H1 (cell line): ENCODE measurements around the gene P2RX1. TPM values are rescaled to one million over a fixed set of nuclear protein-coding genes. Genes with fewer than 3 reads are reported as not detected.
A peak's percentile ranks its signal among the peaks of the same experiment; 100 is the strongest.

ENCODE experiments used
- CTCF ChIA-PET: fragments of 300-600 bp; sonication (Branson Sonifier 250); formaldehyde crosslinking; loops from one replicate; lab custom pipeline; 2021; ENCODE audit not compliant: partially characterized antibody; lab: Charles Lee
- POLR2A ChIA-PET: fragments of 300-600 bp; sonication (Branson Sonifier 250); formaldehyde crosslinking; loops from one replicate; lab custom pipeline; 2021; ENCODE audit warnings: inconsistent platforms; ENCODE audit not compliant: partially characterized antibody; lab: Charles Lee
- DNase-seq, 2 experiments: peaks; one replicate each; pipeline versions ENCODE4 v3.0.0 to v3.0.0-alpha.2; 2010 to 2022; ENCODE audit warnings: low spot score in 2 of 2, low read depth in 1 of 2, mixed read lengths in 1 of 2
- FAIRE-seq: peaks from 2 replicates; lab custom pipeline; 2011; peaks lifted over from hg19 to GRCh38; lab: Jason Lieb, UNC
- H2AFZ ChIP-seq: 2 replicates; pipeline ENCODE4 v1.8.1; 2012; ENCODE audit warnings: low read length, inconsistent platforms
- H2AK5ac ChIP-seq: 2 replicates; pipeline ENCODE4 v1.6.1; 2013; ENCODE audit warnings: low read depth, low read length
- H2BK120ac ChIP-seq: replicated peaks from 2 replicates; pipeline ENCODE3; 2013; ENCODE audit warnings: low read depth, low read length, inconsistent platforms
- H2BK12ac ChIP-seq: 2 replicates; pipeline ENCODE4 v1.6.1; 2013; ENCODE audit warnings: low read depth, low read length
- H2BK15ac ChIP-seq: 2 replicates; pipeline ENCODE4 v1.6.1; 2013; ENCODE audit warnings: low read length
- H2BK20ac ChIP-seq: 2 replicates; pipeline ENCODE4 v1.6.1; 2013; ENCODE audit warnings: low read length
- H2BK5ac ChIP-seq: 2 replicates; pipeline ENCODE4 v1.6.1; 2013; ENCODE audit warnings: low read depth, low read length
- H3K14ac ChIP-seq: 2 replicates; pipeline ENCODE4 v1.6.1; 2013; ENCODE audit warnings: inconsistent platforms; ENCODE audit not compliant: insufficient read length
- H3K18ac ChIP-seq: 2 replicates; pipeline ENCODE4 v1.6.1; 2013; ENCODE audit warnings: low read length; ENCODE audit errors: extremely low read depth
- H3K23ac ChIP-seq: 2 replicates; pipeline ENCODE4 v1.6.1; 2013; ENCODE audit warnings: inconsistent platforms; ENCODE audit not compliant: insufficient read length
- H3K23me2 ChIP-seq: 2 replicates; pipeline ENCODE4 v1.6.1; 2013; ENCODE audit warnings: low read depth, low read length
- H3K27ac ChIP-seq: 2 replicates; pipeline ENCODE4 v1.6.1; 2011; ENCODE audit warnings: low read depth, low read length, inconsistent platforms
- H3K27me3 ChIP-seq, 4 experiments: replicated peaks in 1 of 4; 1 replicate in 1 of 4; 2 replicates in 3 of 4; pipeline versions ENCODE4 v1.6.1 to v1.8.1; 2011 to 2013; ENCODE audit warnings: low read length in 3 of 4, mild to moderate bottlenecking in 3 of 4, inconsistent platforms in 2 of 4, mixed read lengths in 2 of 4, moderate library complexity in 1 of 4; ENCODE audit not compliant: control insufficient read depth in 3 of 4, insufficient read depth in 3 of 4; ENCODE audit errors: extremely low read depth in 1 of 4
- H3K36me3 ChIP-seq, 4 experiments: 2 replicates each; pipeline versions ENCODE4 v1.6.1 to v1.8.1; 2011 to 2013; ENCODE audit warnings: mild to moderate bottlenecking in 4 of 4, low read length in 3 of 4, moderate library complexity in 2 of 4, control low read depth in 1 of 4, inconsistent platforms in 1 of 4; ENCODE audit not compliant: insufficient read depth in 4 of 4, control insufficient read depth in 2 of 4
- H3K4ac ChIP-seq: replicated peaks from 2 replicates; pipeline ENCODE3; 2013; ENCODE audit warnings: low read length, low read depth, mixed read lengths, inconsistent platforms; ENCODE audit not compliant: insufficient read length
- H3K4me1 ChIP-seq, 4 experiments: replicated peaks in 1 of 4; 1 replicate in 1 of 4; 2 replicates in 3 of 4; pipeline versions ENCODE4 v1.6.1 to v1.8.1; 2011 to 2013; ENCODE audit warnings: low read length in 3 of 4, inconsistent platforms in 2 of 4, mixed read lengths in 1 of 4; ENCODE audit not compliant: insufficient read depth in 4 of 4, control insufficient read depth in 3 of 4
- H3K4me2 ChIP-seq, 2 experiments: 2 replicates each; pipeline versions ENCODE4 v1.6.1 to v1.8.1; 2011 to 2013; ENCODE audit warnings: low read depth in 2 of 2, low read length in 2 of 2, control low read depth in 1 of 2, inconsistent platforms in 1 of 2, mild to moderate bottlenecking in 1 of 2; ENCODE audit not compliant: insufficient read depth in 1 of 2
- H3K4me3 ChIP-seq, 4 experiments: fragments of 200-600, 300-600 bp in 1 of 4; sonication (generic), shearing (Covaris generic), sonication (Bioruptor Twin) in 1 of 4; 2 replicates each; pipeline versions ENCODE4 v1.5.1 to v1.8.1; 2011 to 2016; ENCODE audit warnings: low read length in 4 of 4, low read depth in 3 of 4, control low read depth in 2 of 4, inconsistent platforms in 2 of 4, mild to moderate bottlenecking in 2 of 4, mixed read lengths in 1 of 4, moderate library complexity in 1 of 4; ENCODE audit not compliant: insufficient read depth in 2 of 4; ENCODE audit errors: extremely low read depth in 1 of 4
- H3K56ac ChIP-seq: replicated peaks from 2 replicates; pipeline ENCODE3; 2013; ENCODE audit warnings: low read depth, mild to moderate bottlenecking, mixed read lengths, low read length, inconsistent platforms; ENCODE audit not compliant: insufficient read length
- H3K79me1 ChIP-seq: 2 replicates; pipeline ENCODE4 v1.6.1; 2013; ENCODE audit warnings: low read depth, low read length, control low read depth
- H3K79me2 ChIP-seq, 2 experiments: 2 replicates each; pipeline versions ENCODE4 v1.6.1 to v1.8.1; 2012 to 2013; ENCODE audit warnings: low read length in 2 of 2, mild to moderate bottlenecking in 2 of 2, inconsistent platforms in 1 of 2; ENCODE audit not compliant: insufficient read depth in 2 of 2, control insufficient read depth in 1 of 2
- H3K9ac ChIP-seq, 4 experiments: replicated peaks in 1 of 4; 1 replicate in 1 of 4; 2 replicates in 3 of 4; pipeline versions ENCODE4 v1.6.1 to v1.8.1; 2011 to 2013; ENCODE audit warnings: low read depth in 3 of 4, low read length in 3 of 4, control low read depth in 2 of 4, mild to moderate bottlenecking in 2 of 4, moderate library complexity in 2 of 4, inconsistent platforms in 1 of 4; ENCODE audit errors: extremely low read depth in 1 of 4
- H3K9me3 ChIP-seq, 2 experiments: 2 replicates each; pipeline versions ENCODE4 v1.6.1 to v1.8.1; 2012 to 2013; ENCODE audit warnings: mild to moderate bottlenecking in 2 of 2, moderate library complexity in 2 of 2, control low read depth in 1 of 2, inconsistent platforms in 1 of 2, low read depth in 1 of 2, low read length in 1 of 2, mixed read lengths in 1 of 2; ENCODE audit not compliant: insufficient read depth in 2 of 2
- H4K20me1 ChIP-seq, 2 experiments: replicated peaks in 1 of 2; 2 replicates each; pipeline versions ENCODE3 to v1.8.1; 2011 to 2013; ENCODE audit warnings: inconsistent platforms in 2 of 2, low read length in 2 of 2, mild to moderate bottlenecking in 1 of 2; ENCODE audit not compliant: insufficient read depth in 2 of 2, control insufficient read depth in 1 of 2
- H4K5ac ChIP-seq: 2 replicates; pipeline ENCODE4 v1.6.1; 2013; ENCODE audit warnings: low read length, low read depth, mixed read lengths, inconsistent platforms; ENCODE audit not compliant: insufficient read length
- H4K8ac ChIP-seq: 2 replicates; pipeline ENCODE4 v1.8.0; 2013; ENCODE audit warnings: mild to moderate bottlenecking, moderate library complexity, low read length, inconsistent platforms; ENCODE audit not compliant: insufficient read depth; ENCODE audit errors: extremely low read depth
- H4K91ac ChIP-seq: replicated peaks from 2 replicates; pipeline ENCODE3; 2013; ENCODE audit warnings: low read length, mixed read lengths, inconsistent platforms; ENCODE audit not compliant: insufficient read length
- CREB1 ChIP-seq: IDR thresholded peaks from 2 replicates; pipeline ENCODE4 v1.6.1; 2012; ENCODE audit warnings: inconsistent platforms
- EP300 ChIP-seq, 2 experiments: IDR thresholded peaks; 1 replicate in 1 of 2; 2 replicates in 1 of 2; pipeline ENCODE4 v1.6.1; 2011 to 2012; ENCODE audit warnings: low read depth in 2 of 2, low read length in 2 of 2, mild to moderate bottlenecking in 2 of 2, borderline replicate concordance in 1 of 2, inconsistent platforms in 1 of 2, moderate library complexity in 1 of 2
- GTF2F1 ChIP-seq: IDR thresholded peaks from 2 replicates; pipeline ENCODE4 v1.6.1; 2012; ENCODE audit warnings: low read depth, low read length, improper control_type of control experiment, borderline replicate concordance
- HDAC6 ChIP-seq: IDR thresholded peaks from one replicate; pipeline ENCODE4 v1.7.1; 2012; ENCODE audit warnings: low read depth, mild to moderate bottlenecking, inconsistent platforms, low read length, moderate library complexity
- JUN ChIP-seq: IDR thresholded peaks from 2 replicates; pipeline ENCODE4 v1.6.1; 2011; ENCODE audit warnings: low read depth, mild to moderate bottlenecking, improper control_type of control experiment, low read length
- KDM1A ChIP-seq: fragments of 200-600, 300-600 bp; sonication (generic); IDR thresholded peaks from 2 replicates; pipeline ENCODE4 v1.7.1; 2016; ENCODE audit warnings: mild to moderate bottlenecking, low read length, borderline replicate concordance
- NANOG ChIP-seq: IDR thresholded peaks from 2 replicates; pipeline ENCODE4 v1.6.1; 2011; ENCODE audit warnings: low read length, low read depth, mild to moderate bottlenecking, inconsistent platforms; ENCODE audit not compliant: insufficient read depth, poor library complexity, severe bottlenecking
- SIRT6 ChIP-seq: IDR thresholded peaks from one replicate; pipeline ENCODE4 v1.7.1; 2012; ENCODE audit warnings: low read length, inconsistent platforms
- SP4 ChIP-seq: IDR thresholded peaks from 2 replicates; pipeline ENCODE4 v1.6.1; 2012; ENCODE audit warnings: low read length, inconsistent platforms
- TAF1 ChIP-seq: IDR thresholded peaks from 2 replicates; pipeline ENCODE4 v1.6.1; 2011; ENCODE audit warnings: mild to moderate bottlenecking, low read depth, low read length
- WGBS, 2 experiments: shearing (Covaris generic) in 1 of 2; methylation state at CpG; one replicate each; pipeline versions ENCODE4 v1.1.6 to v1.1.7; 2013 to 2015; ENCODE audit warnings: low lambda C conversion rate in 2 of 2, mixed read lengths in 2 of 2, inconsistent platforms in 1 of 2, low coverage in 1 of 2, missing lambda C conversion rate in 1 of 2; ENCODE audit not compliant: insufficient replicate concordance in 2 of 2, insufficient coverage in 1 of 2, insufficient read length in 1 of 2; ENCODE audit errors: extremely low coverage in 1 of 2, missing lambda C conversion rate in 1 of 2; 5-methylcytosine and 5-hydroxymethylcytosine counted together
- polyA plus RNA-seq, 7 experiments: library from polyadenylated mRNA; depleted of rRNA in 3 of 7; stranded (reverse) in 5 of 7; unstranded in 2 of 7; fragments of >200 nt in 5 of 7; fragments of 200-250 nt in 2 of 7; gene quantifications; 1 replicate in 5 of 7; 2 replicates in 1 of 7; 4 replicates in 1 of 7; pipeline versions ENCODE4 v1.2.1 to v1.2.3, GENCODE V29; 2011 to 2013; ENCODE audit warnings: missing spikeins in 2 of 7, mixed read lengths in 2 of 7
- total RNA-seq: library from RNA; stranded (reverse); fragmentation: NEBNext Ultra II Directional; extraction: Animal tissue kit (Norgen Biotek cat#: 25700); gene quantifications from 2 replicates; pipeline ENCODE4 v1.2.1, GENCODE V29; 2021
- TF ChIP-seq, protein P1 (sequence below): IDR thresholded peaks from 2 replicates; pipeline ENCODE4 v1.6.1; 2011; ENCODE audit warnings: low read depth, mild to moderate bottlenecking, low read length; ENCODE audit not compliant: insufficient read depth

P2RX1 gene
- total and polyA plus RNA-seq, 2 of the 8 experiments (the other 6 are each of a cell fraction or from before 2014, with no cell fraction given), result 0.45 to 1.1 TPM

DNA sequence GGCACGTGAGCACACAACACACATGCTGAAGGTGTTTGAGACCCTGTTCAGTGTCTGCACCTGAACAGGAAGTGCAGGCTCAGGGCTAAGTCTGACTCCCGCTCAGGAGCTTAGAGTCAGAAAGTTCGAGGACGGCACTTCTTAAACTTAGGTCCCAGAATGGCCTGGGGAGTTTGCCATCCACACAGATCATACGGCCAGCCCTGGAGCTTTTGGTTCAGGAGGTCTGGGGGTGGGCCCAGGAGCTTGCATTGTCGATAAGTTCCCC is 19.4 kb downstream of the P2RX1 start:
- Histone ChIP-seq H4K91ac (no peak overlapping the region), H3K27me3 (peaks cover 0 to 6% (median 1%) of the 10 kb centered on the region in 4 experiments; a peak in 3 of 7 replicates), H3K9ac (no peak overlapping the region), H3K9me3 (no peaks in the 10 kb centered on the region), H3K4ac (no peak overlapping the region), H2AFZ (no peak overlapping the region), H3K56ac (no peak overlapping the region), H2AK5ac (0 out of 2 replicates have a peak overlapping the region, but pooled peaks have one; percentile 82), H3K36me3 (no peaks in the 10 kb centered on the region), H4K5ac (no peak overlapping the region), H3K4me1 (peaks cover 2 to 11% (median 9%) of the 10 kb centered on the region in 4 experiments), H2BK15ac (peak overlapping the region; percentile 21; the same call in 1 of the 2 replicates), H3K23ac (no peak overlapping the region), H4K20me1 (peaks cover 0 to 2% of the 10 kb centered on the region in 2 experiments), H3K27ac (no peak overlapping the region), H3K23me2 (peaks cover 13% of the 10 kb centered on the region; the same call in 1 of the 2 replicates), H3K18ac (no peak overlapping the region), H2BK5ac (0 out of 2 replicates have a peak overlapping the region, but pooled peaks have one; percentile 18), H3K79me2 (no peaks in the 10 kb centered on the region), H3K14ac (no peak overlapping the region), H3K79me1 (no peaks in the 10 kb centered on the region), H4K8ac (no peak overlapping the region), H2BK12ac (peak overlapping the region; percentile 70), H3K4me2 (no peak overlapping the region), H2BK120ac (no peak overlapping the region), H2BK20ac (no peak overlapping the region), H3K4me3 (no peak overlapping the region)
- FAIRE-seq (no peak), DNase-seq (no peak)
- WGBS, 2 experiments, result 88% methylated on average over 6 of the region's 6 CpGs; no CpG with 5 or more reads in 1 of the 2 experiments
- CTCF ChIA-PET, result interaction anchor here (0.5 to 13.2 kb wide), 7 partner anchors 9 to 113 kb away, joined by 3 to 131 read pairs (median 3); no protein-coding TSS in a partner anchor
- POLR2A ChIA-PET, result interaction anchor here (1.2 kb wide), 1 partner anchor 247 kb away, joined by 3 read pairs; no protein-coding TSS in a partner anchor
- TF ChIP-seq, protein P1, sequence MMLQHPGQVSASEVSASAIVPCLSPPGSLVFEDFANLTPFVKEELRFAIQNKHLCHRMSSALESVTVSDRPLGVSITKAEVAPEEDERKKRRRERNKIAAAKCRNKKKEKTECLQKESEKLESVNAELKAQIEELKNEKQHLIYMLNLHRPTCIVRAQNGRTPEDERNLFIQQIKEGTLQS, result no peak
- TF ChIP-seq EP300 (IDR thresholded peaks at IDR 0.05; ENCODE audit: borderline replicate concordance in 1 of 2, low read depth in 2 of 2, low read length in 2 of 2), result no peak
- TF ChIP-seq JUN, result no peak
- TF ChIP-seq HDAC6, result no peak
- TF ChIP-seq KDM1A, result no peak
- no peak for TF ChIP-seq NANOG
- TF ChIP-seq CREB1, result no peak
- TF ChIP-seq TAF1, result no peak
- TF ChIP-seq GTF2F1, result no peak
- no peak for TF ChIP-seq SIRT6
- TF ChIP-seq SP4, result no peak
